SW 1271 (cell line): ENCODE results near the gene TSPAN14.

Source experiments
- DNase-seq, 2 experiments: peaks; one replicate each; lab custom pipeline; 2025; lab: John Stamatoyannopoulos, UW

The TSPAN14 gene

DNA sequence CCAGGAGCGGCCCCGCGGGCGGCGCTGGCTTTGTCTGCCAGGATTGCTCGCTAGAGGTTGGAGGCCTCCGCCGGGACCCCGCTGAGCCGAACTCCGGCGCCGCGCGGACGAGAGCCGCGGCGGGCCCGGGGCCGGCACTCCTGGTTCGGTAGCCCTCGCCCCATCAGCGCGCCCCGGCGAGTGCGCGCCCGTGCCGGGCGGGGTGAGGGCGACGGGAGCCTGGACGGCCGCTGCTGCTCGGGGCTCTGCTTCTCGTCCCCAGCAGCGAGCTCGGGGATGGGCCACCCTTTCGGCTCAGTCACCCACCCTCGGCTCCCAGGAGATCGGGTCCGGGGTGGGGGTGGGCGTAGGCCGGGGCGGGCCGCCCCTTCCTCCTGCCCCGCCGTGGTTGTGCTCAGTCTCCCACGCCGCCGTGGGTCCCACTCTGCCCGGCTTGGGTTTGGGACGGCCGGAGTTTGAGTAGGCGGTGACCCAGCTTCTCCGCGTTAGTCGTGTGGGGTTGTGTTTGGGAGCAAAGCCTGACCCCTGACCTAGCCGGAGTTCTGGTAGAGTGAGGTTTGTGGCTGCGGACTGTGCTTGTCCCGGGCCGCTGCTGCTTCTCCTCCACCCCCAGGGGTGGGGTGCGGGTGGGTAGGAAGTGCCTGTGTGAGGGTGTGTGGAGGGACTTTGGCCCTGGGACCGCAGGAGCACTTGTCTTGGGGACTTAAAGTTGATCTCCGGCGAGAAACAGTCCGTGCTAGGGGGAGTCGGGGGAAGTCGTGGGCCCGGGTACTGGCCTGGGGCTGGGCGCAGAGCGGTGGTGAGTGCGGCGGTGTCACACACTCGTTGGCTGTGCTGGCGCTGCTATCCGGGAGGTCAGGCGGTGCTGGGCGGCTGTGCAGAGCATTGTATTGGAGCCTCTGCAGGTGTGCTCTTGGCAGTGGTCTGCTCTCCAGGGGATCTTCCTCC lies 677 bp downstream of the TSPAN14 start:
- DNase-seq = no peak

DNA sequence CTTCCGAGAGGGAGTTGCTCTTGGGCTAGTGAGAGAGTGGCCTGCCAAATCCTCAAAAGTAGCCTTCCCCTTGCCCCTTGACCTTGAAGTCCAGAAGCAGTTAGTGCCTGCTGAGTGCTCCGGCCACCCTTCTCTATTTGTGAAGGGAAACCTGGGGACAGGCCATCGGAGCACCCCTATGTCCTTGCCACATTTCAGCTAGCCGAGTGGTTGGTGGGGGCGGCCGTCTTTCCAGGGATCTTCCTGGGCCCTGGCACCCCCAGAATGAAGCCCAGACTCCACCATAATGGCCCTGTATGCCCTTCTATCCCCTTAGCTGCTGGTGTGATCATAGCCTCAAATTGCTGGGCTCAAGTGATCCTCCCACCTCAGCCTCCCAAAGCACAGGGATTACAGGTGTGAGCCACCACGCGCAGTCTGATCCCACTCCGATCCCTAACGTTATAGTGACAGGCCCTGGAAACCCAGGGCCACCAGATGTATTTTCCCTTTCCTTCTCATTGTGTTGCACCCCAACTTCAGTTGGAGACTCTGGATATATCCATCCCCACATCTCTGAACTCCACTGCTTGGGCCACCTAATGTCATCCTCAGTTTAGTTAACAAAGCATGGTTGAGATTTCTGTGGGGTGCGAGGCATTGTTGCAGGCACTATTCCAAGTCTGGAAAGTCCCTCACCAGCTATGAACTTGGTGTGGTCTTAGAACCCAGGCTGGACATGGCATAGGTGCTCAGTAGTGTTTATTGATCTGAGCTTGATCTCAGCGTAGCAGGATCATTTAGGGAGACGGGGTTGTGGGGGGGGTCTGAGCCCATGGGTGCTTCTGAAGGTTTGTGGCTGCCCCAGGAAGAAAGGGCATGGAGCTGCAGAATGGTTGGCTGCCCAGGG lies 1.6 kb downstream of the TSPAN14 start:
- no peak for DNase-seq

DNA sequence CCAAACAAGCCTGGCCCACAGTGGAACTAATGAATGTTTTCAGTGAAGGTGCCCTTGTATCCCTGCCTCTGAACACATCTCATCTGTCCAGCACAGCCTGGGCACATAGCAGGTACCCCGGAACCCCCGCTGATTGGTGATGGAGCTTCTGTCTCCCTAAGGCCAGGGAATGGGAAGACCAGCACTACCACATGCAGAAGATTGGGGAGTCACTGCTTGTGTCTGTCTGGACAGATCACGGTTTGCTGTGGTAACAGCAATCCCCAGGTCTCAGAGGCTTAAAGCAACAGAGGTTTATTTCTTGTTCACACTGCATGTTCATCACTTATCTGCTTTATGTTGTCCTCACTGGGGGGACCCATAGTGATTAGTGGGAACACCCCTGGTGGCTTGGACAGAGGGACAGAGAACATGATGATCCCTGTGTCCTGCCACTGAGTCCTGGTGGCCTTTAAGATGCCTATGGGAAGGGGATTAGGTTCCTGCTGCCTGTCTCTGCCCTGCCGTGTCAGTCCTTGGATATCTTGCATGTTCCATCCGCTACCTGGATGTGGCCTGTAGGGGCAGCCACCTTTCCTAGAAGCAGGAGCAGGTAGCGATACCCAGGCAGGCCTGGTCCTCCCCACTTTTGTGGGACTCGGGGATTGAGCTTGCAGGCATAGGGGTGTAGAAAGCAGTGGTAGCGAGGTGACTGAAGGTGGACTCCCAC lies 3.6 kb downstream of the TSPAN14 start:
- DNase-seq = no peak

DNA sequence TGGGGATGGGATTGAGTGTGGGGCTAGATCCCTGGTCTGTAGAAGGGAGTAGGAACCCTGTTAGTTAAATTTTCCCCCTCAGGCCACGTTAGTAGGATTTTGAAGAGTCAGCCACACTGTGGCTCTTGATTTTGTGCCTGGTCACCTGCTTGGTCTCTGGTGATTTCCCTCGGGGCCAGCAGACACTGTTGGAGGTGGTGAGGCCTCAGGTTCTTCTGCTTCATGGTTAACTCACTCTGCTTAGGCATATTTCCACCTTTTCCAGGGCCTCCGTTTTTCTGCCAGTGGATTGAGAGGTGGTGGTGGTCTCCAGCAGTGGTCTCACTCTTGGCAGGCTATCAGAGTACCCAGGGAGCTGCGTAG lies 4.1 kb downstream of the TSPAN14 start:
- no peak for DNase-seq

DNA sequence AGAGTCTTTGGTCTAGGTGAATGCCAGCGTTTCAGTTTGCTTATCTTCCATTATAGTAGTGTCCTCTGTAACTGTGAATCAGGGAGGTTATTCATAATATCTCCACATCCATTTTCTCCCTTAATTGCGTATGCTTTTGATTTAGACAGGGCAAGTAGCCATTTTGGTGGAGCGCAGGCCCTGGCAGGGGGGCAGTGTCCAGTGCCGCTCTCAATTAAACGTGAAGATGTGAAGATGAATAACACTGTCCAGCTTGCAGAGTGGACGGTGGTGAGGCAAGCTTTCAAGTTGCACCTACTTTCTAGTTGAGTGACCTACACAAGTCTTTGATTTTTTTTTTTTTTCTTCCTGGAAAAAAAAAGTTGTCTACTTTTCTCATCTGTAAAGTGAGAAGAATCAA lies 4.5 kb downstream of the TSPAN14 start:
- DNase-seq = no peak

DNA sequence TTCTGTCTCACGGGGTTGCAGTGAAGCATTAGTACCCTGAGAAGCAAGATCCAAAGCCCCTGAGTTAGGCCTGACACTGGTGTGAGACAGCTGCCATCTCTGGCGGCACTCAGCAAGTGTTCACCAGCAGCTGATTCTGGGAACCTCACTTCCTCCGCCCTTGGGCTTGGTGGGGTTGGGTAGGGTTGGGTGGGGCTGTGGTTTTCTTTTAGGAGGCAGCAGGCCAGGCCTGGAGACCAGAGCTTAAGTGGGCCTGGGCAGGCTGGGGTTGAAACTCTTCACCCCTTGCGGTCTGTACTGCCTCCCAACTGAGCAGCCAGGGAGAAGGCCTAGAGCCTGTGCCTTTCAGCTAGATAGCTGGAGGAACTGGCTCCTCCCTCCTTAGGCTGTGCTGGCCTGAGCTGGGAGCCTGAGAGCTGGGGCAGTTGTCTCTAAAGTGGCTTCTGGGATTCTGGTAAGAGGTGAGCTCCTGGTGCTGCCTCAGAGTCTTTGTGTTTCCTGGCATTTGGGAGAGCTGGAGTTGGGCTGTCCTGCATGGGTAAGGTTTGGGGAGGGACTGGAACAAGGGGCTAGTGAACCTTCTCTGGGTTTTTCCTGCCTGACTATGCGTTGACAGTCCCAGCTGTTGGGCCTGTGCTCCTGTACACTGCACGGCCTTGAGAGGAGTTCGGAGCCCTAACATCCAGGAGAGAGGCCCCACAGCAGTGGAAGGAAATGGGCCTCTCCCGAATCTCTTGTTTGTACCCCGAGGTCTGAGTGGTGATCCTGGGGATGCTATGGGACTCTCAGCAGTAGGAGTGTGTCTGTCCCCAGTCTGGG lies 5.1 kb downstream of the TSPAN14 start:
- DNase-seq = no peak

DNA sequence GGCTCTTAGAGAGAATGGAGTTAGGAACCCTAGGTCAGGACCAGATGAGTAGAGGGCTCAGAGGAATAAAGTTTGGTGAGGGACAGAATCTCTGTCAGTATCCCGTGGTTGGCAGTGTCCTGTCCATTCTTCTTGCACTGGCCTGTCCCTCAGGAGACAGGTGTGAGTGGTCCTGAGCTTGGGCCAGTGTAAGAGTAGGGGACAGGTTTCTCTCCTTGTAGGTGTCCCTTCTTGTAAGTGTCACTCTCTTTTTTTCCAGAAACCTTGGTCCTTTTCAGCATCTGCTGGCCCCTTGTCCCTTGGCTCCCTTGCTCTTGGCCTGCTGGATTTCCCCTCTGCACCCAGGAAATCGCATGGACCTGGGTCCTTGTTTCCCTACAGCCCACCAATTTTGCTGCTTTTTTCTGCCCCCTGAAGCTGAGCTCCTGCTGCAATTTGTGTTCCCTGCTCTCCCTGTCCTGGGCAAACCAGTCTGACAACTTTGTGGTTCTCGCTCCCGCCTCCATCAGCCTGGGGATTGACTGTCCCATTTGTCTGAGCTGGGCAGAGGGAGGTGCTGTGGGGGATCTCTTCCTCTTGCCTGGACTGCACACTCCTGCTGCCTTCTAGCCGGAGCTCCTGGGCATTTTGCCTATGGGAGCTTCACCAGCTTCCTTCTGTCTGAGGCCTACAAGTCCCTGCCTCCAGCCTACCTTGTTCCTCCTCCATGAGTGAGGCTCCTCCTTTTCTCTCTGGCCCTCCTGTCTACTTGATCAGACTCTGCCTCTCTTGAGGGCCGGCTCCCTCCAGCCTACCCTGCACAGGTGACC lies 6.5 kb downstream of the TSPAN14 start:
- no peak for DNase-seq

DNA sequence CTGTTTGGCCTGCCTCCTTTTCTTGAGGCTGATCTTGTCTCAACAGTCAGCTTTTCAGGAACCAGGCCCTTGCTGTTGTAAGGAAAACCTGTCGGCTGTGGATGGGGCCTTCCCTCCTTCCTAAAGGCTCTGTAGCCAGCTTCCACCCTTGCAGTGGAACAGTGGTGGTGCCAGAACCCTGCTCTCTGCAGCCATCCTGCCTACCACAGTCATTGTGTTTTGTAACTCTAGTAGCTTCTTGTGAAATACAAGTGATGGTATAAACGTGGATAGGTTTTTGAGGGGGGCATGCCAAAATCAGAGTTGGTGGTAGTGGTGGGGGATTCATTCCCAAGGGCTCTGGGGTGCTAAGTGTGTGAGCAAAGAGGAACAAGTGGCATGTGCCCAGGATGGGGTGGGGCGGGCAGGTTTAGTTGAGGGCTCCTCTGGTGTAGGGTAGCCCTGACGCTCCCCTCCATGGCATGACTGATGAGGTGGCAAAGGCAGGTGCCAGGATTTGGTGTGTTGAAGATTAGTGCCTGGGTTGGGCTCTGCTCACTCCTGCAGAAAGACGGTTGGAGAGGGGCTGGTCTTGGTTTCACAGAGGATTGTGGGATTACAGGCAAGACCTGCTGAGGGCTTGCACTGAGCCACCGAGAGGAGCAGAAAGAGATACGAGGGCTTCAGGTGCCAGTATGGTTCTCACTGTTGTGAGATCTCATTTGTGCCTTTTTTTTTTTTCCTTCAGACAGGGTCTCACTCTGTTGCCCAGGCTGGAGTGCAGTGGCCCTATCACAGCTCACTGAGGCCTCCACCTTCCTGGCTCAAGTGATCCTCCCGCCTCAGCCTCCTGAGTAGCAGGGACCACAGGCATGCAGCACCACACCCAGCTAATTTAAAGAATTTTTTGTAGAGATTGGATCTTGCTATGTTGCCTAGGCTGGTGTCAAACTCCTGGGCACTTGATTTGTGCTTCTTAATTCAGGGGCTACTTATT lies 7.4 kb downstream of the TSPAN14 start:
- no peak for DNase-seq

DNA sequence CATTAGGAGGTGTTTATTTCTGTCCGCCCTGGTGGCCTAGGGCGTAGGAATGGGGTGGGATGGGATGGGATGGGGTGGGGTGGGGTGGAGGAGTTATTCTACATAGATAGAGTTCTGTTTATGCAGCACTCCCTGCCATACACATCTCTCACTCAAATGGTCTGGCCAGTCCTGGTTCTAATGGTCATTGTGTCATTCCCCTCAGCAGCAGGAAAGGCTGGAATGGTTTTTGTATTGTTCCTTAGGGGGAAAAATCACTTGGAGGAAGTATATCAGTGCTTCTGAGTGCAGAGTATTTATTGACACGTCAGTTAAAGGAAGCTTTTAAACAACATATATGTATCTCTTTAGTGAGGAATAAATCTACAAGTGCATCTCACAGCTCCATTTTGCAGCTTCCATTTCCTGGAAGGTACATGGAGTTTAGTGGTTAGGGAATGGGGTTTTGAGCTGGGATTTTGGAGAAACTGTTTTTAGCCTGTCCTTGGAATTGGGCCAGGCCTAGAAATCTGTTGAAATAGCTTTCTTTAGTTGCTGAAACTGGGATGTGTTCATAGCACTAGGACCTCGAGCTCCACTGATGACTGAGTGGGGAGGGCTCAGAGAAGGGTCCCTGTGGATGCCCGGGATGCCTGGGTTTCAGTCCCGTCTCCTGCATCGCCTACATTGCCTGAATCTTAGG lies 8.3 kb downstream of the TSPAN14 start:
- no peak for DNase-seq

DNA sequence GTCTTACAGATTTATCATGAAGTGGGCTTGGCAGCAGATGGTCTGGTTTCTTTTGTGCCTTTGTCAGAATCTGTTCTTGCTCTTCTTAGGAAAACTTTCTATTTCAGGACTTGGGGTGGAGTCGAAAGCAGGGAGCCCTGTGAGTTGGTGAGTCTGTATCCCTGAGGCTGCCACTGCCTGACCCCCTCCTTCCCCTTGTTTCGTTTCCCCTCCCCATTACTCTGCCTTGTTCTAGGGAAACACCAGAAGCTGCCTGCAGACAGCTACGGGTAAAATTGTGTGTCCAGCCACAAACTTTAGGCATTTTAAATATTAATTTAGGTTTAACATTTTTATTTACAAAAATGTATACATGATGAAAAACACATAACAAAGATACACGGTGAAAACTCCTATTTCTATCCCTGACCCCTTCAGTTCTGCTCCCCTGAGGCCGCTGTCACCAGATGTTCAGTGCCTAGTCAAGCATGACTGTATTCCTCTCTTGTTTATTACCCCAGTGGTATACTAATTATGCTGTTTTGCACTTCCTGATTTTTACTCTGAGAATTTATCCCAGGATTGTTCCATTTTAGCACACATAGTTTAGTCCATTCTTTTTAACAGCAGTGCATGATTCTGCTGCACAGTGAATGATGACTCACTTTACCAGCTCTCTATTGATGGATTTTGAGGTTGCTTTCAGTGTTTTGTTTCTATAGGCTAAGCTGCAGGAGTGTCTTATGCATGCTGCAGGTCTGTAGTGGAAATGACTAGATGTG lies 9.1 kb downstream of the TSPAN14 start:
- no peak for DNase-seq

DNA sequence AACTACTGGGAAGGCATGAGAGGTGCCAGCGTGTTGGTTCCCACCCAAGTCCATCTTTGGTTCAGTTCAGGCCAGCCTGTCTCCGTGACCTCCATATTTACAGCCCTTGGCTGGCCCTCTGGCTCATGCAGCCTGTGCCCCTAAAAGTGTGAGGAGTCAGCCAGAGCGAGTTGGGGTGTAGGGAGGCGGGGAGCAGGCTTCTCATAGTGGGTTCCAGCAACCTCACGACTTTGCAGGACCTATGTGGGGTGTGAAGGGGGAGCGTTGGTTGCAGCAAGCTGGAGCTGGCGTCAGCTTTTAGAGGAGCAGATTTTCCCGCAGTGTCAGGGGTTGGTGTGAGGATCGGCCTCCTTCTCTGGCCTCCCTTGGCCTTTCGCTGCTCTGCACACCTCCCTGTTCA lies 9.8 kb downstream of the TSPAN14 start:
- no peak for DNase-seq

DNA sequence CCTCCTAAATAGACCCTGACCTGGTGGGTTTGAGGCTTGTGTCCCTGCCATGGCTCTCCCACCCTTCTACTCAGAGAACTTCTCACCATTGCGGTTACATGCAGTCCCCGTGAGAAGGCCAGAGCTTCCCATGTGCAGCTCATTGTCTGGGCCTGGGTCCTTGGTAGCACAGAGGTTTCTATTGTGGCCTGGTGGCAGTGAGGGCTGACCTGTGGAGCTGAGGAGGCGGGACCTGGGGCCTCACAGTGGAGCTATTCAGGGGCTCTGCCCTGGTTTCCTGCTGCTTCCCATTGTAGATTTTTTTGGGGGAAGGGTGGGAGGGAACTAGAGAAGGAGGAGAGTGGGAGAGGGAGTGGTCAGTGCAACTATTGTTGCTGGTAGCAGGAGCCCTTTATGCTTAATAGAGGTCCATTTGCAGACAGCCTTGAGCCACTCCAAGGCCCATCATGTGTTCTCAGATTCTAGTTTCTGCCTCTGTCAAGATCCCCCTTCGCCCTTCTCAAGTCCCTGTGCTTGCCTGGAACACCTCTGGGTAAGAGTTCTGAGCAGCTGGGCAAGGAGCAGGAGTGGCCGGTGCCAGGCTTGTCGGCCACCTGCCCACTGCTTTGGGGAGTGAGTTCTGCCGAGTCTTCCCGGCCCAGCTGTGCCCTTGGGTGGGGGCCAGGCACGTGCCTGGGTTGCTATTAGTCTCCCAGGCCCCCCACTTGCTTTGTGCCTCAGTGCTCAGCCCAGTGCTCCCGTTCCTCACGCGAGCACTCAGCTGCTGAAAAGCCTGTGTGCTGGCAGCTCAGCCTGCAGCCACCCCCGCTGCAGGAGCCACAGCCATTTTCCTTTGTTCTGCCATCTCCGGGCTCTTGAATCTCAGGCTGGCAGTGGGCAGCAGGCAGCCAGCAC lies 10.7 kb downstream of the TSPAN14 start:
- DNase-seq = no peak

DNA sequence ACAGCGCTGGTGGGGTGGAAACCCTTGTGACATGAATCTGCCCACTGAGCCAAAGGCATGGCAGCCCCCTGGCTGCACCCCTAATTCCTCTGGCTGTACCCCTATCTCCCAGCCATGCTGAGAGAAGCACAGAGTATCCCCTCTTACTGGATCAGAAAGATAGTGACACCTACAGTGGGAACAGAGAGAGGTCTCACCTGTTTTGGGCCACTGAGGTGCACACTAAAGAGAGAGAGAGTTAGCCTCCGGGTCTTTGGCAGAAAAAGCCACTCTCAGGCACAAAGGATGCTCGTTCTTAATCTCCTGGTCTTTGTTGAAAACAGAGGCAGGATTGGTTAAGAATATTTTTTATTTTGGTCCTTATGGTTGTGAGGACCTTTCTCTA lies 11.3 kb downstream of the TSPAN14 start:
- no peak for DNase-seq

DNA sequence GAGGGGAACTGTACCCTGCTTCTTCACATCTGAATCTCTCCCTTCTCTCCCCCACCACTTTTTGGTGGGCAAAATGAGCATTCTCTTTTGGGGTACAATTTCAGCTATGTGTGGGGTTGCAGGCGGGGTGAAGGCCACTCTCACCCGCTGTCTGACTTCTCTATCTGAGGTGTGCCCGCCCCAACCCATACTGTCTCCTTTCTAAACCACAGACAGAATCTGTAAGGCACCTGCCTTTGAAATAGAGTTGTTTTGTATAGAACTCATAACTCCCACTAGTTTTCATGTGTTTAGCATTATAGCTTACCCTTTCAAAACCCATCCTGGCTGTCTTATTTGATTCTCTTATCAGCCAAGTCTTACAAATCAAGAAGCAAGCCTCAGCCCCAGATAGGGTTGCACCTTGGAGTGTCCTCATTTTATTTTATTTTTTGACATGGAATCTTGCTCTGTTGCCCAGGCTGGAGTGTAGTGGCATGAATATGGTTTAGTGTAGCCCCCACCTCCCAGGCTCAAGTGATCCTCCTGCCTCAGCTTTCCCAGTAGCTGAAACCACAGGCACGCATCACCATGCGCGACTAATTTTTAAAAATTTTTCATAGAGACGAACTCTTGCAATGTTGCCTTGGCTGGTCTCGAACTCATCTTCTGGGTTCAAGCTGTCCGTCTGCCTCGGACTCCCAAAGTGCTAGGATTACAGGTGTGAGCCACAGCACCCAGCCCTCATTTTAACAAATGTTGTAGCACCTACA lies 11.9 kb downstream of the TSPAN14 start:
- DNase-seq = no peak

DNA sequence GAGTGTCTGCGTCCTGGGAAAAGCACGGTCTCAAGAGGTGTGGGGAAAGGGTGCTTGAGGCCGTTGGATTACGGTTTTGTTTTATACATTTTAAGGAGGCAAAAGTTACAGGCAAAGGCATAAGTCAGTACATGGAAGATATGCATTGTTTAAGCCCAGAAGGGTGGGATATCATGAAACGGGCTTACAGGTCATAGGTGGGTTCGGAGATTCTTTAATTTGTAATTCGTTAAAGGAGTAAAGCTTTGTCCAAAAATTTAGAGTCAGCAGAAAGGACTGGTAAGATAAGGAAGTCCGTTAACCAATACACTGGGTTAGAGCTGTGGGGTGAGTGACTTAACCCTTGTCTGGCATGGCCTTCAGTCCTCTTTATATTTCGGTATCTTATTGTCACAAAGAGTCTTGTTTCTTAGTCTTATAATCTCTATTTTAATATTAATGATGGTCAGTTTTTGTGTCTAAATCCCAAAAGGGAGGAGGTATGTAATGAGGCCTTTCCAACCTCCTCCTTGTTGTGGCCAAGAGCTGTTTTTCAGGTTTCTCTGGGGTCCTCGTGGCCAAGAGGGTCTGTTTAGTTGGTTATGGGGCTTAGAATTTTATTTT lies 12.7 kb downstream of the TSPAN14 start:
- no peak for DNase-seq

DNA sequence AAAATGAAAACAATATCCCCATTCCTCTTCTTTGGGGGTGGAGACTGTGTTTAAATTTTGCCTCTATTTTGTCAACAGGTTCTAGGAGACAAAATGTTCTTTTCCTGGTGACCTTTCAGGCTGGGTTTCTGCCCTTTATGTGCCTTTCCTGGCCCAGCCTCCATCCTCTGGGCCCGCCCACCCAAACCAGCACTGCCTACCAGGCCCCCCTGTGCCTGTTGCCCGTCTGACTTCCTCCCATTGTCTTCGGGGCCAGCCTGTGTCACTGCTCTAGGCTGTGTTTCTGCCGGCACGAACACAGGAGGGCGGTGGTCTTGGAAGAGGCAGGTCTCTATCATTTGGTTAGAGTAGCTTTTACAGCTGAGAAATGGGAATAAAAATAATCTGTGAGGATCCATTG lies 13.9 kb downstream of the TSPAN14 start:
- no peak for DNase-seq
